CD4-positive, alpha-beta T cell (primary cell): ENCODE data around the gene GPS1. TPM values are rescaled to one million over a fixed set of nuclear protein-coding genes. Genes with fewer than 3 reads are reported as not detected.

Experiments used
- ATAC-seq: fragments of 200-7000 bp; cut with Tn5 transposase; one replicate; pipeline ENCODE4 v1.10.0; 2022; ENCODE audit warnings: mild to moderate bottlenecking; ENCODE audit not compliant: poor library complexity
- CTCF ChIA-PET: fragments of 350-600 bp; sonication (Branson Sonifier 250); formaldehyde crosslinking; loops from one replicate; lab custom pipeline; 2021; ENCODE audit warnings: antibody characterized with exemption, inconsistent platforms; lab: Charles Lee
- POLR2A ChIA-PET: fragments of 350-600 bp; sonication (Branson Sonifier 250); formaldehyde crosslinking; loops from one replicate; lab custom pipeline; 2021; ENCODE audit warnings: antibody characterized with exemption, inconsistent platforms; lab: Charles Lee
- DNase-seq, 14 experiments: peaks; one replicate each; pipeline ENCODE4 v3.0.0-alpha.2; 2013 to 2020; ENCODE audit warnings: mixed read lengths in 2 of 14
- H3K27ac ChIP-seq, 2 donors: one replicate each; pipeline versions ENCODE4 v1.5.1 to v1.7.0; 2013; ENCODE audit warnings: low read length in 2 of 2, low read depth in 1 of 2, mild to moderate bottlenecking in 1 of 2
- H3K27me3 ChIP-seq, 2 experiments: 1 replicate in 1 of 2; 2 replicates in 1 of 2; pipeline versions ENCODE4 v1.6.1 to v1.7.0; 2013; ENCODE audit warnings: low read length in 2 of 2, control low read depth in 1 of 2, mild to moderate bottlenecking in 1 of 2, moderate library complexity in 1 of 2; ENCODE audit not compliant: insufficient read depth in 2 of 2, control insufficient read depth in 1 of 2
- H3K36me3 ChIP-seq: one replicate; pipeline ENCODE4 v1.6.1; 2013; ENCODE audit warnings: low read length, control low read depth; ENCODE audit not compliant: insufficient read depth
- H3K4me1 ChIP-seq: one replicate; pipeline ENCODE4 v1.6.1; 2013; ENCODE audit warnings: low read length, control low read depth; ENCODE audit not compliant: insufficient read depth
- H3K4me3 ChIP-seq: one replicate; pipeline ENCODE4 v1.5.1; 2013; ENCODE audit warnings: mild to moderate bottlenecking, low read length, moderate library complexity
- H3K9me3 ChIP-seq, 2 experiments: 1 replicate in 1 of 2; 2 replicates in 1 of 2; pipeline versions ENCODE4 v1.6.1 to v1.7.0; 2013; ENCODE audit warnings: low read length in 2 of 2, mild to moderate bottlenecking in 2 of 2, control low read depth in 1 of 2, moderate library complexity in 1 of 2; ENCODE audit not compliant: control insufficient read depth in 1 of 2, insufficient read depth in 1 of 2
- H3K27ac Mint-ChIP-seq: one replicate; pipeline ENCODE4 v1.8.0; 2020; ENCODE audit warnings: mixed read lengths
- H3K27me3 Mint-ChIP-seq: one replicate; pipeline ENCODE4 v1.8.0; 2021; ENCODE audit warnings: mixed read lengths
- H3K36me3 Mint-ChIP-seq: one replicate; pipeline ENCODE4 v1.8.0; 2021; ENCODE audit warnings: low read depth, mixed read lengths
- H3K4me1 Mint-ChIP-seq: one replicate; pipeline ENCODE4 v1.8.0; 2021; ENCODE audit warnings: low read depth, mixed read lengths
- H3K4me3 Mint-ChIP-seq: one replicate; pipeline ENCODE4 v1.8.0; 2020; ENCODE audit warnings: mild to moderate bottlenecking, mixed read lengths
- H3K9me3 Mint-ChIP-seq: one replicate; pipeline ENCODE4 v1.8.0; 2020; ENCODE audit warnings: mixed read lengths
- CTCF ChIP-seq: fragments of 200-600 bp; IDR thresholded peaks from one replicate; pipeline ENCODE4 v1.8.0; 2022; ENCODE audit warnings: antibody characterized with exemption, mild to moderate bottlenecking
- intact Hi-C, 2 experiments: fragments of 100-400 bp; cut with DNase I in 1 of 2; cut with micrococcal nuclease in 1 of 2; formaldehyde crosslinking; loops; one replicate each; pipeline versions ENCODE4 v1.15.1 to v1.9.0; 2023 to 2025; cut with DNase I, micrococcal nuclease
- total RNA-seq, 174 experiments: library from RNA in 2 of 174; stranded (reverse) in 2 of 174; gene quantifications; one replicate each; pipeline ENCODE4 v1.2.3 and lab custom pipeline; 2021 to 2026

Gene GPS1
- total RNA-seq, 2 experiments from 2014 or later: 64.6 to 69.3 TPM

DNA sequence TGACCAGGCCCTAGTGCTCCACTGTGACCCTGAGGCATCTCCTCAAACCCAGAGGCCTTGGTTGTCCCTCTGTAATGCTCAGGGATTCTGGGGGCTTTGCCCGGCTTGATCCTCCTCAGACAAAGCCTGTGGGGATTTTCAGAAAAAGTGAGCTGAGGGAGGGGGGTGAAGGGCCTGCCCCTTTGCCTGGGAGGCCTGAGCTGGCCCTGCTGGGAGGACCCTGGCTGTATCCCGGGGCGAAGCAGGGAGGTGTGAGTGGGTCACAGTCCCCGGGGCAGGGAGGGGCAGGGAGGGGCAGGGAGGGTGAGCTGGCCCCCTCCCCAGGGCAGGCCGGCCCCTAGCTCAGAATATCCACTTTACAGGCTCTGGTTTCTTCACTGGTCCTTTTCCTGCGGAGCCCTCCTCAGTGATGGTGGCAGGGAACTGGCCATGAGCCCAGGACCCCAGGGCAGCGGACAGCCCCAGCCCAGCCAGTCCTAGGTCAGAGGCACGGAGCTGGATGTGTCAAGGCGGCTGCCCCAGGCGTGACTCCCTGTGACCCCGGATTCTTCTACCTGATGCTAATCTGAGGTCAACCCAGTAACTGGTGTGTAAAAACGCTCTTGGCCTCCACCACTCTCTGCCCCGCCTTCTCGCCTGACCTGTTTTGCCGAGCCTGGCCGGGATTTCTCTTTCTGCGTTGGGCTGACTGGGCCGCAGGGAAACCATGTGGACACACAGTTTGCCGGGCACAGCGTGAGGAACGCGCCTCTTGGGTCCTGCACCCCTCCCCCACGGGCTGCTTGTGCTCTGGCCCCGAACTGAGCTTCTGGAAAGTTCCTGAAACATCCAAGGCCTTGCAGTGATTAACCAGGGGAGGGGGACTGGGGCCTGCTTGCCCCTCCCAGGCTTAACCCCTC, 52.1 kb downstream of the GPS1 start:
- Mint-ChIP-seq H3K4me1 (peaks cover 20% of the 10 kb centered on the region), H3K36me3 (peaks cover 11% of the 10 kb centered on the region), H3K27ac (peak overlapping the region; percentile 61), H3K4me3 (peak overlapping the region; percentile 38), H3K27me3 (no peaks in the 10 kb centered on the region), H3K9me3 (no peaks in the 10 kb centered on the region)
- H3K27me3 ChIP-seq: no peaks in the 10 kb centered on the region
- intact Hi-C loops: no loop called here
- DNase-seq: no peak
- no peak for TF ChIP-seq CTCF
- peaks cover 54% of the 10 kb centered on the region for H3K4me1 ChIP-seq
- peaks cover 5% of the 10 kb centered on the region for H3K36me3 ChIP-seq
- no peak overlapping the region for H3K27ac ChIP-seq
- CTCF ChIA-PET: no interaction called here
- no peak overlapping the region for H3K4me3 ChIP-seq
- POLR2A ChIA-PET: interaction anchor here (1.7 kb wide), 1 partner anchor 23 kb away, joined by 5 read pairs; no protein-coding TSS in a partner anchor
- ATAC-seq: no peak
- H3K9me3 ChIP-seq: no peaks in the 10 kb centered on the region

DNA sequence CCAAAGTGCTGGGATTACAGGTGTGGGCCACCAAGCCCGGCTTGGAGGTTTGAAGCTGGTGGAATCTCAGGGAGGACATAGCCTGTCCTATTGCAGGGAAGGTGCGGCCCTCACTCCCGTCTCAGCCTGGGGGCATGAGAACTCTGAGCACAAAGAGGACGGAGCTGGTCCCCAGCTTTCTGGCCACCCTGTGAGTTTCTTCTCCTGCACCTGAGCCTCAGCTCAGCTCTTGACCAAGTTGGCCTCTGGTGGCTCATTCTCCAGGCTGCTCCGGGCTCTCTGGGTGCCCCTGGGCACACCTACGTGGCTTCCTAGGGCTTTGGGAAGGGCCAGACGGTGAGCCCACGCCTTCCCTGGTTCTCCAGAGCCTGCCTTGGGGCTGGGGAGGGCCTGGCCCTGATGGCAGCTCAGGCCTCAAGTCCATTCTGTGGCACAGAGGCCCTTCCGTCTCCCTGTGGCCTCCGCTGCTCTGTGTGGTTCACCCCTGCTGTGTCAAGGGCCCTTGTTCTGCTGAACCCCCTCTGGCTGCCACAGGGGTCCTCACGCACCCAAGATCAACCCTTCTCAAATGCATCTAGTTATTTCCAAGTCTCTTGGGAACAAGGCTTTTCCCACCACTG, 53.2 kb downstream of the GPS1 start:
- intact Hi-C loops: loop anchor here in 1 of 2 experiments (5.0 kb wide), 1 partner anchor 47 kb away; no protein-coding TSS in a partner anchor
- peak overlapping the region; percentile 50 for H3K4me3 Mint-ChIP-seq
- Histone ChIP-seq H3K4me1 (peaks cover 43% of the 10 kb centered on the region), H3K36me3 (peaks cover 5% of the 10 kb centered on the region), H3K9me3 (no peaks in the 10 kb centered on the region), H3K27me3 (no peaks in the 10 kb centered on the region), H3K27ac (no peak overlapping the region), H3K4me3 (no peak overlapping the region)
- ChIA-PET CTCF (interaction anchor here (3.5 kb wide), 1 partner anchor 22 kb away, joined by 12 read pairs; no protein-coding TSS in a partner anchor), POLR2A (interaction anchor here (1.7 to 2.4 kb wide), 3 partner anchors 15 to 74 kb away, joined by 5 to 10 read pairs (median 8); partner anchors contain the start of gene RAC3)
- no peak for TF ChIP-seq CTCF
- ATAC-seq (no peak), DNase-seq (no peak)
- no peaks in the 10 kb centered on the region for H3K9me3 Mint-ChIP-seq
- H3K27me3 Mint-ChIP-seq: no peaks in the 10 kb centered on the region
- H3K27ac Mint-ChIP-seq: peak overlapping the region; percentile 95
- peaks cover 12% of the 10 kb centered on the region for H3K36me3 Mint-ChIP-seq
- H3K4me1 Mint-ChIP-seq: peaks cover 22% of the 10 kb centered on the region

- Mint-ChIP-seq H3K4me3 (peak overlapping the region; percentile 50), H3K27me3 (no peaks in the 10 kb centered on the region), H3K27ac (peak overlapping the region; percentile 95), H3K9me3 (no peaks in the 10 kb centered on the region), H3K36me3 (peaks cover 8% of the 10 kb centered on the region), H3K4me1 (peaks cover 22% of the 10 kb centered on the region)
- Histone ChIP-seq H3K4me1 (peaks cover 43% of the 10 kb centered on the region), H3K9me3 (no peaks in the 10 kb centered on the region), H3K4me3 (peak overlapping the region; percentile 61), H3K27ac (peak overlapping the region; percentile 79 to 90), H3K36me3 (peaks cover 5% of the 10 kb centered on the region), H3K27me3 (no peaks in the 10 kb centered on the region)
- DNase-seq (peak in 1 of 14 experiments; percentile 25), ATAC-seq (no peak)
- intact Hi-C loops: loop anchor here in 1 of 2 experiments (5.0 kb wide), 1 partner anchor 47 kb away; no protein-coding TSS in a partner anchor
- no peak for TF ChIP-seq CTCF
- ChIA-PET CTCF (interaction anchor here (0.9 to 3.5 kb wide), 5 partner anchors 8 to 75 kb away, joined by 4 to 12 read pairs (median 6); partner anchors contain the start of gene FASN), POLR2A (interaction anchor here (1.1 to 2.4 kb wide), 11 partner anchors 7 to 187 kb away, joined by 3 to 27 read pairs (median 5); partner anchors contain the start of genes CSNK1D, DCXR, FASN and RAC3)
Observed at GRCh38 chr17:82105417-82105881, 53.8 kb downstream of the GPS1 start.
